Activated T-cell treated with anti-CD3 and anti-CD28 coated beads, Interleukin-2, amount 50 U/mL, for 4 hours (primary cell): Measurements from ENCODE around the gene CDK13. TPM values are rescaled to one million over a fixed set of nuclear protein-coding genes. Genes with fewer than 3 reads are reported as not detected.

Source experiments
- total RNA-seq, 3 donors: library from RNA; stranded (reverse); gene quantifications; one replicate each; pipeline ENCODE4 v1.2.1, GENCODE V29; 2021

The CDK13 gene
- total RNA-seq, 3 donors from 2014 or later, result 33.9 to 39.3 (median 35.9) TPM

Other genes starting within 250 kb of the CDK13 start
- 10 to 100 TPM; 33.9 to 40.9 (median 38.3) TPM for gene MPLKIP, start 184.4 kb downstream of the CDK13 start, total RNA-seq
- 1 to 10 TPM; 1.3 to 2.5 (median 2.1) TPM for gene SUGCT, start 184.7 kb downstream of the CDK13 start, total RNA-seq